Small intestine (tissue), 7 donors: ENCODE measurements around the gene KLHL35. TPM values are rescaled to one million over a fixed set of nuclear protein-coding genes. Genes with fewer than 3 reads are reported as not detected.

Experiments
- DNase-seq, 2 donors: peaks; one replicate each; pipeline versions ENCODE4 v3.0.0 to v3.0.0-alpha.2; 2013
- FAIRE-seq: peaks from 2 replicates; lab custom pipeline; 2012; peaks lifted over from hg19 to GRCh38; lab: Jason Lieb, UNC
- H3K27ac ChIP-seq, 3 donors: one replicate each; pipeline ENCODE4 v1.5.1; 2013; ENCODE audit warnings: low read length in 2 of 3, mild to moderate bottlenecking in 2 of 3, control low read depth in 1 of 3, inconsistent platforms in 1 of 3, low read depth in 1 of 3, moderate library complexity in 1 of 3
- H3K27me3 ChIP-seq, 3 donors: one replicate each; pipeline ENCODE4 v1.6.1; 2013; ENCODE audit warnings: low read length in 3 of 3, inconsistent platforms in 1 of 3; ENCODE audit not compliant: control insufficient read depth in 3 of 3, insufficient read depth in 3 of 3
- H3K36me3 ChIP-seq, 3 donors: one replicate each; pipeline ENCODE4 v1.6.1; 2013; ENCODE audit warnings: low read length in 3 of 3, inconsistent platforms in 1 of 3, low read depth in 1 of 3, mild to moderate bottlenecking in 1 of 3, moderate library complexity in 1 of 3; ENCODE audit not compliant: control insufficient read depth in 3 of 3, insufficient read depth in 2 of 3
- H3K4me1 ChIP-seq, 3 donors: one replicate each; pipeline ENCODE4 v1.6.1; 2013; ENCODE audit warnings: low read length in 2 of 3, inconsistent platforms in 1 of 3, low read depth in 1 of 3, mild to moderate bottlenecking in 1 of 3, moderate library complexity in 1 of 3; ENCODE audit not compliant: control insufficient read depth in 3 of 3, insufficient read depth in 2 of 3
- H3K4me3 ChIP-seq, 3 donors: one replicate each; pipeline ENCODE4 v1.5.1; 2013; ENCODE audit warnings: low read length in 3 of 3, control low read depth in 1 of 3, inconsistent platforms in 1 of 3, low read depth in 1 of 3, mild to moderate bottlenecking in 1 of 3, moderate library complexity in 1 of 3
- H3K9me3 ChIP-seq, 2 donors: one replicate each; pipeline ENCODE4 v1.6.1; 2013; ENCODE audit warnings: low read depth in 1 of 2, low read length in 1 of 2; ENCODE audit not compliant: control insufficient read depth in 2 of 2, insufficient read depth in 1 of 2
- WGBS, 3 donors: extraction: QIAGEN DNeasy Blood & Tissue Kit; methylation state at CpG; one replicate each; pipeline ENCODE4 v1.1.7; 2013; 5-methylcytosine and 5-hydroxymethylcytosine counted together
- polyA plus RNA-seq, 4 donors: library from polyadenylated mRNA; stranded (reverse) in 3 of 4; unstranded in 1 of 4; fragments of 200-250 nt in 3 of 4; fragments of 120-200 nt in 1 of 4; gene quantifications; one replicate each; pipeline versions ENCODE4 v1.2.1 to v1.2.3, GENCODE V29; 2013
- donor health status: healthy with polysubstance abuse.
- donor health status: control.
- donor health status: control.
- donor health status: Bipolar disorder and iron deficiency.
- donor health status: healthy.

The KLHL35 gene
- polyA plus RNA-seq, 4 donors = 0.81 to 0.97 TPM; not detected in 2

- no peaks in the 10 kb centered on the region for H3K9me3 ChIP-seq
- H3K36me3 ChIP-seq = peaks cover 0 to 87% (median 0%) of the 10 kb centered on the region in 3 donors
- no peaks in the 10 kb centered on the region for H3K4me1 ChIP-seq
- H3K27ac ChIP-seq = no peak overlapping the region
- H3K4me3 ChIP-seq = no peak overlapping the region
- DNase-seq (no peak), FAIRE-seq (no peak)
- no peaks in the 10 kb centered on the region for H3K27me3 ChIP-seq
- 86 to 91% (median 90%) methylated on average over 23 to 27 of the region's 27 CpGs for WGBS, 3 donors
Observed at GRCh38 chr11:75440960-75441803, 8.2 kb upstream of the KLHL35 start.

- H3K4me3 ChIP-seq = no peak overlapping the region
- FAIRE-seq (no peak), DNase-seq (no peak)
- H3K4me1 ChIP-seq = no peaks in the 10 kb centered on the region
- H3K36me3 ChIP-seq = peaks cover 0 to 94% (median 0%) of the 10 kb centered on the region in 3 donors
- WGBS, 3 donors = 82 to 88% (median 82%) methylated on average over 13 of the region's 13 CpGs
- no peaks in the 10 kb centered on the region for H3K9me3 ChIP-seq
- H3K27me3 ChIP-seq = no peaks in the 10 kb centered on the region
- no peak overlapping the region for H3K27ac ChIP-seq
Observed at GRCh38 chr11:75439495-75440120, 6.6 kb upstream of the KLHL35 start.

DNA sequence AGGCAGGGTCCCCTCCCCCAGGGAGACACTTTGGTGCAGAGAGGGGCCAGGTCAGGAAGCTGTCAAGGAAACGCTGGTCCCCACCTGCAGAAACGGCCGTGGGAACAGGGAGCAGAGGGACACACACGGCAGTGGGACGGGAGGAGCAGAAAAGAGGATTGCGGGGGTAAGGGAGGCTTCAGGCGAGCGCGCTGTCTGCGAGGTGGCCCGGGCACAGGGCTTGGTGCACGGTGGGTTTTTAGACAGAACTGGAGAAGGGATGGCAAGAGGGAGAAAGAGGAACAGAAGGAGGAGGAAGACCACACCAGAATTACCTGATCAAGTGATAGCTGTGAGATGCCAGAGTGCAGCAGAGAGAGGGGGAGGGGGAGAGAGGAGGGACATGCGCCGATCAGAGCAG, 6.0 kb upstream of the KLHL35 start:
- Histone ChIP-seq H3K36me3 (peaks cover 0 to 94% (median 0%) of the 10 kb centered on the region in 3 donors), H3K9me3 (no peaks in the 10 kb centered on the region), H3K4me1 (no peaks in the 10 kb centered on the region), H3K27me3 (no peaks in the 10 kb centered on the region), H3K4me3 (no peak overlapping the region), H3K27ac (no peak overlapping the region)
- DNase-seq = no peak
- no peak for FAIRE-seq
- WGBS, 3 donors = 75 to 80% (median 78%) methylated on average over 14 of the region's 14 CpGs

- FAIRE-seq (no peak), DNase-seq (no peak)
- Histone ChIP-seq H3K27me3 (peaks cover 0 to 1% (median 0%) of the 10 kb centered on the region in 3 donors), H3K4me3 (no peak overlapping the region), H3K4me1 (peaks cover 0 to 6% (median 0%) of the 10 kb centered on the region in 3 donors), H3K36me3 (peaks cover 0 to 92% (median 0%) of the 10 kb centered on the region in 3 donors), H3K27ac (no peak overlapping the region), H3K9me3 (no peaks in the 10 kb centered on the region)
- WGBS, 3 donors = 90 to 91% (median 90%) methylated on average over 13 of the region's 13 CpGs
Observed at GRCh38 chr11:75437966-75438659, 5.1 kb upstream of the KLHL35 start.

DNA sequence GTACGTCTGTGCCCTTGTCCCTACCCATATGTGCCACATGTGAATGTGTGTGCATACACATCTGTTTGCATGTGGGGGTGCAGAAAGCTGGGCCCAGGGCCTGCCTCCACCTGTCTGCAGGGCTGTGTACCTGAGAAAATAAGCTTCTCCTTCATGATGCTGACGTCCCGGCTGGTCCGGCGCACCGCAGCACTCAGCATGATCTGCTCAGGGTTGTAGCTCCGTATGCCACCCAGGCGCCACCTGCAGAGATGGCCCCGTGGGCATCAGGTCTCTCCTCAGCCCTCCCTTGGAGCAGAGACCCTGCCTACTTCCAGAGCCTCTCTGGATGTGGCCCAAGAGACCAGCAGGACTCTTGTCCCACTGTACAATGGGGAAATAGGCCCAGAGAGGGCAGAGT, 3.8 kb upstream of the KLHL35 start:
- FAIRE-seq (no peak), DNase-seq (no peak)

DNA sequence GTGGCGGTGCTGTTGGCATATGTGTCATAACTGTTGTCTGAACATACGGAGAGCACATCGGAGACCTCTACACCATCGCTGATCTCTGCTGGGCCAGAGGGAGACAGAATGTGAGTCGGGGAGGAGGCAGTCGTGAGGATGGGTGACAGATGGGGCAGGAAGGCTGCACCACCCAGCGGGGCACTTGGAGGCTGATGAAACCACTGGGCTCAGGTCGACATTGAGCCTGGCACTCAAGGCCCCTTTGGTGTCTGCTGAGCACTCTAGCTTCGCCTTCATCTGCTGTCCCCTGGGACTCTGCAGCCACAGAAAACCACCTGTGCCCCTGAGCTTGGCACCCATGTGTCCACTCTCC, 2.5 kb upstream of the KLHL35 start:
- Histone ChIP-seq H3K27me3 (peaks cover 0 to 27% (median 11%) of the 10 kb centered on the region in 3 donors), H3K4me1 (peaks cover 0 to 7% (median 0%) of the 10 kb centered on the region in 3 donors), H3K36me3 (peaks cover 0 to 67% (median 0%) of the 10 kb centered on the region in 3 donors), H3K27ac (no peak overlapping the region), H3K9me3 (no peaks in the 10 kb centered on the region), H3K4me3 (no peak overlapping the region)
- FAIRE-seq = no peak
- WGBS, 3 donors = 91 to 92% (median 91%) methylated on average over 9 of the region's 9 CpGs
- no peak for DNase-seq

More for the DNA sequence above, 3.8 kb upstream of the KLHL35 start:
- peaks cover 0 to 14% (median 5%) of the 10 kb centered on the region in 3 donors for H3K27me3 ChIP-seq
- H3K9me3 ChIP-seq = no peaks in the 10 kb centered on the region
- no peak overlapping the region for H3K27ac ChIP-seq
- peaks cover 0 to 7% (median 0%) of the 10 kb centered on the region in 3 donors for H3K4me1 ChIP-seq
- peaks cover 0 to 80% (median 0%) of the 10 kb centered on the region in 3 donors for H3K36me3 ChIP-seq
- 90 to 92% (median 91%) methylated on average over 9 of the region's 9 CpGs for WGBS, 3 donors
- H3K4me3 ChIP-seq = no peak overlapping the region

DNA sequence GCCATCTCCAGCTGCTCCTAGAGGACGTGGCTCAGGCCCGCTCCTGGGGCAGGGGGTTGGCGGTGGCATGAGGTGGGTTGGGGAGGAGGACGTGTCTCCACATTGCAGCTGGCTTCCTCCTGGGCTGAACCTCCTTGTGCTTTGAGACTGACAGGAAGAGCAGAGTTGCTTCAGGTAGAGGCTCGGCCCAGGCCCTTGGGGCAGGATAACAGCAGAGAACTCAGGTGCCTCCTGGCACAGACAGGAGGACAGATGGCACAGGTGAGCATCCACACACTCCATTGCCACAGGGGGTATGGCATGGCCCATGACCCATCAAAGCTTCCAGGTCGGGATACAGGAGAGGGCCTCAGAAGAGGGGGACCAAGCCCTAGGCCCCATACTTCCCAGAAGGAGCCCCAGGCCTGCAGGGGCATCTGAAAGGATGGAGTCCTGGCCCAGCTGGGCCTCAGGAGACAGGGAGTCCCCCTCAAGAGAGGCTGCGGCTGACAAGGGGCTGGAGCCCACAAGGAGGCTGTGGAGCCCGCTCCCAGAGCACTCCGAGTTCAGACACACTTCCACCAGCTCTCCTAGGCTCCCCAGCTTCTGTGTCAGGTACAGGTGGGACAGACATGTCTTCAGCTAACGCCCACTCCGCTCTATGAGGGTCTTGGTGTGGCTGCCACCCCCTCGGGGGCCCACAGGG, 2.0 kb upstream of the KLHL35 start:
- peaks cover 0 to 29% (median 11%) of the 10 kb centered on the region in 3 donors for H3K27me3 ChIP-seq
- no peaks in the 10 kb centered on the region for H3K9me3 ChIP-seq
- FAIRE-seq (no peak), DNase-seq (no peak)
- peaks cover 0 to 7% (median 0%) of the 10 kb centered on the region in 3 donors for H3K4me1 ChIP-seq
- no peak overlapping the region for H3K27ac ChIP-seq
- H3K4me3 ChIP-seq = no peak overlapping the region
- peaks cover 0 to 62% (median 0%) of the 10 kb centered on the region in 3 donors for H3K36me3 ChIP-seq
- WGBS, 3 donors = 87 to 92% (median 88%) methylated on average over 12 of the region's 12 CpGs
